ENCODE measurements around the gene SPO11. TPM values are rescaled to one million over a fixed set of nuclear protein-coding genes. Genes with fewer than 3 reads are reported as not detected.
A peak's percentile ranks its signal among the peaks of the same experiment; 100 is the strongest.

SPO11 gene
- total and polyA plus RNA-seq, 9 of the 15 experiments (the other 6 are each of a cell fraction or from before 2014, with no cell fraction given) = not detected

GRCh38 chr20:57364451-57364850 is 34.8 kb downstream of the SPO11 start:
- in situ Hi-C loops (cut with MboI) = no loop called here
- H3K79me2 ChIP-seq (ENCODE audit: control insufficient read depth, insufficient read depth, low read length) = no peaks in the 10 kb centered on the region; the same call in 1 of the 3 replicates
- no peaks in the 10 kb centered on the region for H4K20me1 ChIP-seq (replicated peaks; ENCODE audit: control insufficient read depth, insufficient read depth, low read length)
- H3K9me3 ChIP-seq (replicated peaks; ENCODE audit: control insufficient read depth, insufficient read depth, low read depth, low read length) = no peaks in the 10 kb centered on the region
- no peak for DNase-seq (ENCODE audit: extremely low read depth in 1 of 4, low spot score in 3 of 4)
- H2AFZ ChIP-seq (ENCODE audit: low read depth, low read length) = no peak overlapping the region
- H3K4me3 ChIP-seq = no peak overlapping the region
- peaks cover 65% of the 10 kb centered on the region for H3K36me3 ChIP-seq (ENCODE audit: control insufficient read depth, insufficient read depth, low read length)
- TF ChIP-seq, protein P1, sequence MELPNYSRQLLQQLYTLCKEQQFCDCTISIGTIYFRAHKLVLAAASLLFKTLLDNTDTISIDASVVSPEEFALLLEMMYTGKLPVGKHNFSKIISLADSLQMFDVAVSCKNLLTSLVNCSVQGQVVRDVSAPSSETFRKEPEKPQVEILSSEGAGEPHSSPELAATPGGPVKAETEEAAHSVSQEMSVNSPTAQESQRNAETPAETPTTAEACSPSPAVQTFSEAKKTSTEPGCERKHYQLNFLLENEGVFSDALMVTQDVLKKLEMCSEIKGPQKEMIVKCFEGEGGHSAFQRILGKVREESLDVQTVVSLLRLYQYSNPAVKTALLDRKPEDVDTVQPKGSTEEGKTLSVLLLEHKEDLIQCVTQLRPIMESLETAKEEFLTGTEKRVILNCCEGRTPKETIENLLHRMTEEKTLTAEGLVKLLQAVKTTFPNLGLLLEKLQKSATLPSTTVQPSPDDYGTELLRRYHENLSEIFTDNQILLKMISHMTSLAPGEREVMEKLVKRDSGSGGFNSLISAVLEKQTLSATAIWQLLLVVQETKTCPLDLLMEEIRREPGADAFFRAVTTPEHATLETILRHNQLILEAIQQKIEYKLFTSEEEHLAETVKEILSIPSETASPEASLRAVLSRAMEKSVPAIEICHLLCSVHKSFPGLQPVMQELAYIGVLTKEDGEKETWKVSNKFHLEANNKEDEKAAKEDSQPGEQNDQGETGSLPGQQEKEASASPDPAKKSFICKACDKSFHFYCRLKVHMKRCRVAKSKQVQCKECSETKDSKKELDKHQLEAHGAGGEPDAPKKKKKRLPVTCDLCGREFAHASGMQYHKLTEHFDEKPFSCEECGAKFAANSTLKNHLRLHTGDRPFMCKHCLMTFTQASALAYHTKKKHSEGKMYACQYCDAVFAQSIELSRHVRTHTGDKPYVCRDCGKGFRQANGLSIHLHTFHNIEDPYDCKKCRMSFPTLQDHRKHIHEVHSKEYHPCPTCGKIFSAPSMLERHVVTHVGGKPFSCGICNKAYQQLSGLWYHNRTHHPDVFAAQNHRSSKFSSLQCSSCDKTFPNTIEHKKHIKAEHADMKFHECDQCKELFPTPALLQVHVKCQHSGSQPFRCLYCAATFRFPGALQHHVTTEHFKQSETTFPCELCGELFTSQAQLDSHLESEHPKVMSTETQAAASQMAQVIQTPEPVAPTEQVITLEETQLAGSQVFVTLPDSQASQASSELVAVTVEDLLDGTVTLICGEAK (IDR thresholded peaks at IDR 0.05) = peak; percentile 90
- TF ChIP-seq, protein P1 (CRISPR knock-in tag; IDR thresholded peaks at IDR 0.05) = peak; percentile 84
- TF ChIP-seq ZFP36 (IDR thresholded peaks at IDR 0.05; ENCODE audit: low read depth, low read length, partially characterized antibody) (no peak), ZNF644 (tag; IDR thresholded peaks at IDR 0.05; ENCODE audit: low read depth) (no peak), POLR2A (conservative IDR thresholded peaks at IDR 0.05) (no peak), ZFPM2 (CRISPR knock-in tag; IDR thresholded peaks at IDR 0.05) (no peak), KDM1A (IDR thresholded peaks at IDR 0.05) (no peak)
- H3K27me3 ChIP-seq (ENCODE audit: control insufficient read depth in 2 of 2, insufficient read depth in 2 of 2, low read length in 2 of 2) = no peaks in the 10 kb centered on the region
- H3K4me2 ChIP-seq (ENCODE audit: insufficient read depth, low read length) = no peak overlapping the region
- H3K27ac ChIP-seq (ENCODE audit: extremely low read depth, low read depth, low read length) = no peak overlapping the region
- ChIA-PET POLR2A (interaction anchor here (0.9 to 3.0 kb wide), 2 partner anchors 10 to 65 kb away, joined by 3 to 16 read pairs; no protein-coding TSS in a partner anchor), CTCF (ENCODE audit: low intra/inter-chr PET ratio) (no interaction called here)
- no peak for FAIRE-seq
- H3K9me1 ChIP-seq (ENCODE audit: control insufficient read depth, insufficient read depth, low read length) = no peaks in the 10 kb centered on the region
- H3K9ac ChIP-seq (ENCODE audit: insufficient read depth in 1 of 2, low read depth in 2 of 2, low read length in 2 of 2) = no peak overlapping the region
- BruUV-seq (replicated peaks) = no TSS peak
- no peak for ATAC-seq
- H3K4me1 ChIP-seq (replicated peaks in 1 of 2; ENCODE audit: control insufficient read depth in 2 of 2, insufficient read depth in 2 of 2, low read length in 2 of 2) = no peaks in the 10 kb centered on the region
- intact Hi-C loops (cut with micrococcal nuclease) = no loop called here
